ENCODE data around the gene ARVCF. TPM values are rescaled to one million over a fixed set of nuclear protein-coding genes. Genes with fewer than 3 reads are reported as not detected.

The ARVCF gene
- total and polyA plus RNA-seq, 2 experiments from 2014 or later = 15.6 to 122 TPM

DNA sequence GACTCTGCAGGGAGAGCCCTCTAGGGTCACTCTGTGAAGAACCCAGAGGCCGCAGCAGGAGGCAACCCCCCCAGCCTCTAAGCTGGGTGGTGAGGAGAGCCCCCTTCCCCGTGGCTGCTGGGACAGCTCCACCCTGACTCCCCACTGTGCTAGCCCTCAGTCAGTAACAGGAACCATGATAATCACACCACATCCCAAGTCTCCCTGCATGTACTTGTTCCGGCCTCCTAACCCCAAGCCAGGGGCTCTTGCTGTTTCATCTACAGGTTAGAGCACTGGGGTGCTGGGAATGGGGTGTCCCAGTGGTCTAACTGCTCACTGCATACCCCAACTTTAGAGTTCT, 26.9 kb downstream of the ARVCF start:
- H3K36me3 ChIP-seq (ENCODE audit: insufficient read depth) = no peaks in the 10 kb centered on the region

More for the DNA sequence above, 26.9 kb downstream of the ARVCF start:
- Mint-ChIP-seq H3K9me3 (no peaks in the 10 kb centered on the region), H3K4me3 (no peak overlapping the region), H3K36me3 (ENCODE audit: low read depth) (no peaks in the 10 kb centered on the region), H3K27me3 (ENCODE audit: insufficient read depth, low read depth, poor library complexity) (peaks cover 9% of the 10 kb centered on the region), H3K27ac (no peak overlapping the region), H3K4me1 (peaks cover 3% of the 10 kb centered on the region; the same call in 2 of the 3 replicates)
- no peak overlapping the region for H3K4me2 ChIP-seq
- H3K4me3 ChIP-seq = no peak overlapping the region
- H3K27ac ChIP-seq (ENCODE audit: low read depth) = no peak overlapping the region
- H3F3A ChIP-seq (replicated peaks; ENCODE audit: low read depth) = no peaks in the 10 kb centered on the region
- ATAC-seq (no peak), DNase-seq (ENCODE audit: low spot score) (no peak)
- H3K4me1 ChIP-seq (ENCODE audit: insufficient read depth) = peaks cover 8% of the 10 kb centered on the region; the same call in 1 of the 2 replicates
- H3K9me2 ChIP-seq (ENCODE audit: insufficient read depth) = no peaks in the 10 kb centered on the region
- TF ChIP-seq ZNF462 (CRISPR knock-in tag; IDR thresholded peaks at IDR 0.05) = no peak
- TF ChIP-seq REST (IDR thresholded peaks at IDR 0.05; ENCODE audit: unreplicated experiment) = no peak
- no peak for TF ChIP-seq EZH2phosphoT487 (IDR thresholded peaks at IDR 0.05; ENCODE audit: unreplicated experiment)
- TF ChIP-seq NANOG (IDR thresholded peaks at IDR 0.05; ENCODE audit: borderline replicate concordance) = no peak
- TF ChIP-seq, protein P1, sequence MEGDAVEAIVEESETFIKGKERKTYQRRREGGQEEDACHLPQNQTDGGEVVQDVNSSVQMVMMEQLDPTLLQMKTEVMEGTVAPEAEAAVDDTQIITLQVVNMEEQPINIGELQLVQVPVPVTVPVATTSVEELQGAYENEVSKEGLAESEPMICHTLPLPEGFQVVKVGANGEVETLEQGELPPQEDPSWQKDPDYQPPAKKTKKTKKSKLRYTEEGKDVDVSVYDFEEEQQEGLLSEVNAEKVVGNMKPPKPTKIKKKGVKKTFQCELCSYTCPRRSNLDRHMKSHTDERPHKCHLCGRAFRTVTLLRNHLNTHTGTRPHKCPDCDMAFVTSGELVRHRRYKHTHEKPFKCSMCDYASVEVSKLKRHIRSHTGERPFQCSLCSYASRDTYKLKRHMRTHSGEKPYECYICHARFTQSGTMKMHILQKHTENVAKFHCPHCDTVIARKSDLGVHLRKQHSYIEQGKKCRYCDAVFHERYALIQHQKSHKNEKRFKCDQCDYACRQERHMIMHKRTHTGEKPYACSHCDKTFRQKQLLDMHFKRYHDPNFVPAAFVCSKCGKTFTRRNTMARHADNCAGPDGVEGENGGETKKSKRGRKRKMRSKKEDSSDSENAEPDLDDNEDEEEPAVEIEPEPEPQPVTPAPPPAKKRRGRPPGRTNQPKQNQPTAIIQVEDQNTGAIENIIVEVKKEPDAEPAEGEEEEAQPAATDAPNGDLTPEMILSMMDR (conservative IDR thresholded peaks at IDR 0.05; ENCODE audit: low read depth in 2 of 2) = no peak
- TF ChIP-seq ZNF331 (CRISPR knock-in tag; IDR thresholded peaks at IDR 0.05; ENCODE audit: low read depth) = no peak
- TF ChIP-seq EZH2 (IDR thresholded peaks at IDR 0.05; ENCODE audit: low read depth, unreplicated experiment) = no peak
- no peak for TF ChIP-seq POLR2AphosphoS5 (IDR thresholded peaks at IDR 0.05; ENCODE audit: low read depth)
- TF ChIP-seq ZNF114 (CRISPR knock-in tag; IDR thresholded peaks at IDR 0.05) = no peak
- TF ChIP-seq JUNB (IDR thresholded peaks at IDR 0.05; ENCODE audit: unreplicated experiment) = no peak
- TF ChIP-seq CREB1 (CRISPR knock-in tag; IDR thresholded peaks at IDR 0.05; ENCODE audit: low read depth) = no peak
- no peaks in the 10 kb centered on the region for H3K27me3 ChIP-seq (ENCODE audit: insufficient read depth)
- peaks cover 9% of the 10 kb centered on the region for H3K79me2 ChIP-seq (replicated peaks; ENCODE audit: insufficient read depth)
- H4K20me1 ChIP-seq (replicated peaks; ENCODE audit: insufficient read depth) = no peaks in the 10 kb centered on the region
- no peak overlapping the region for H2AFZ ChIP-seq
